SK-N-MC (cell line): ENCODE measurements around the gene SGSM1.

Experiments used
- EZH2 ChIP-seq: fragments of 200-600 bp; sonication (generic); IDR thresholded peaks from one replicate; pipeline ENCODE4 v1.6.1; 2017; ENCODE audit warnings: antibody characterized with exemption
- POLR2AphosphoS5 ChIP-seq: IDR thresholded peaks from 2 replicates; pipeline ENCODE4 v1.6.1; 2012; ENCODE audit warnings: mild to moderate bottlenecking, low read depth, low read length, borderline replicate concordance

GRCh38 chr22:24950272-24950902 lies 144.4 kb downstream of the SGSM1 start:
- TF ChIP-seq POLR2AphosphoS5 (no peak), EZH2 (no peak)
